Activated CD4-positive, alpha-beta T cell treated with anti-CD3 and anti-CD28 coated beads, Interleukin-2, amount 50 U/mL, for 16 hours (primary cell): ENCODE results near the gene ANKFY1.
"Not testable (repeated sequence)": the region's sequence is repeated elsewhere in the genome, so short reads cannot be mapped to it uniquely, and the experiment has no call there.

Experiments
- DNase-seq: peaks from one replicate; pipeline ENCODE4 v3.0.0-alpha.2; 2020

ANKFY1 gene

GRCh38 chr17:4150096-4150495 is 113.7 kb downstream of the ANKFY1 start:
- DNase-seq: no peak

DNA sequence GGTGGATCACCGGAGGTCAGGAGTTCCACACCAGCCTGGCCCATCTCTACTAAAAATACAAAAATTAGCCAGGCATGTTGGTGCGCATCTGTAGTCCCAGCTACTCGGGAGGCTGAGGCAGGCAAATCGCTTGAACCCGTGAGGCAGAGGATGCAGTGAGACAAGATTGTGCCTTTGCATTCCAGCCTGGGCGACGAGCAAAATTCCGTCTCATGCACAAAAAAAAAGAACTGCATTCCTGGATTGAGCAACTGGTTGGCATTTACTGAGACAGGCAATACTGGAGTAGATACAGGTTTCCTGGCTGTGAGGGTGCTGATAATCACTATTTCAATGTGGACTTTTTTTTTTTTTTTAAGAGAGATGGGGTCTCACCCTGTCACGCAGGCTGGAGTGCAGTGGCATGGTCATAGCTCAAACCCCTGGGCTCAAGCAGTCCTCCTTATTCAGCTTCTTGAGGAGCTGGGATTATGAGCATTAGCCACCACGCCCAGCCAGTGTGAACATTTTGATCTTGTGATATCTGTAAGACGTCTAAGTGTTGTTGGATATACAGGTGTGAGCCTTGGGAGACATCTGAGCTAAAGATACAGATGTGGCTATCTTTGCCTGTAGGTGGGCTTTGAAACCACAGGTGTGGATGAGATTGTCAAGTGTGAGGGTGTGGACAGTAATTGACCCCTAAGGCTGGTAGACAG is 115.0 kb downstream of the ANKFY1 start:
- DNase-seq: no peak

DNA sequence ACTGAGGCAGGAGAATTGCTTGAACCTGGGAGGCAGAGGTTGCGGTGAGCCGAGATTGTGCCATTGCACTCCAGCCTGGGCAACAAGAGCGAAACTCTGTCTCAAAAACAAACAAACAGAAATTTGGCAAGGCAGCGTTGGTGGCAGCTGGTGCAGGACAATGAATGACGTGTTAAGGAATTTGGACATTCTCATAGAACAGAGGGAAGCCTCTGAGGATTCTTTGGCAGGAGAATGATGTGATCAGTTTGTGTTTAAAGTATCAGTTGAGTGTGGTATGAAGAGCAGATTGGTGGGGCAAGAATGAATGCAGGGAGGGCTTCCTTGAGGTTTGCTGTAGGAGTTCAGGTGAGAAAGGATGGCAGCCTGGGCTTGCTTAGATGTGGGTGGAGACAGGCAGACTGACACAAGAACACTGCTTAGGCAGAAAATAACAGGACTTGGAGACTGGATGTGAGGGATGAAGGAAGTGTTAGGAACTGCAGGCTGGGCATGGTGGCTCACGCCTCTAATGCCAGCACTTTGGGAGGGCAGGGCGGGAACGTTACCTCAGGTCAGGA is 115.9 kb downstream of the ANKFY1 start:
- DNase-seq: no peak

DNA sequence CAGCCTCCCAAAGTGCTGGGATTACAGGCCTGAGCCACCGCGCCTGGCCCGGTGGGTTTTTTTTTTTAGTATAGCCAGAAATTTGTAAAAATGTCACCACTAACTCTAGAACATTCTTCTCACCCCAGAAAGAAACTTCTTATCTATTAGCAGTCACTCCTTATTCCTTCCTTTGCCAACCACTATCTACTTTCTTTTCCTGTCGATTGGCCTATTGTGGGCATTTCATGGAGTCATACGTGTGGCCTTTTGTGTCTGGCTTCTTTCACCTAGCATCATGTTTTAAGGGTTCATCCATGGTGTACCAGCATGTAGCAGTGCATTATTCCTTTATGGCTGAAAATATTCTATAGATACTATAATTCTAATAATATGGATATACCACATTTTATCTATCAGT is 117.1 kb downstream of the ANKFY1 start:
- DNase-seq: no peak

DNA sequence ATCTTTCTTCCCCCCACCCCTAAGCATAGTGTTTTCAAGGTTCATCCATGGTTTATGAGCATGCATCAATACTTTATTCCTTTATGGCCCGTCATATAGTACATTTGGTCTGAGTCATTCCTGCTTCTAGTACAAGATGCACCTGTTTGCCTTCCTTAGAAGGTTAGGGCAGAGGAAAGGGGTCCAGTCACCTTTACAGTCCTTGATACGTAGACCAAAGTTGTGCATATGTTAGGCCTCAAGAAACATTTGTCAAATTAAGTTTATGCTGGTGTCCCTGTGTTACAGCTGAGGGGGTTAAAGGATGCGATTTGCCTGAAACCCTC is 119.4 kb downstream of the ANKFY1 start:
- DNase-seq: peak; percentile 31

DNA sequence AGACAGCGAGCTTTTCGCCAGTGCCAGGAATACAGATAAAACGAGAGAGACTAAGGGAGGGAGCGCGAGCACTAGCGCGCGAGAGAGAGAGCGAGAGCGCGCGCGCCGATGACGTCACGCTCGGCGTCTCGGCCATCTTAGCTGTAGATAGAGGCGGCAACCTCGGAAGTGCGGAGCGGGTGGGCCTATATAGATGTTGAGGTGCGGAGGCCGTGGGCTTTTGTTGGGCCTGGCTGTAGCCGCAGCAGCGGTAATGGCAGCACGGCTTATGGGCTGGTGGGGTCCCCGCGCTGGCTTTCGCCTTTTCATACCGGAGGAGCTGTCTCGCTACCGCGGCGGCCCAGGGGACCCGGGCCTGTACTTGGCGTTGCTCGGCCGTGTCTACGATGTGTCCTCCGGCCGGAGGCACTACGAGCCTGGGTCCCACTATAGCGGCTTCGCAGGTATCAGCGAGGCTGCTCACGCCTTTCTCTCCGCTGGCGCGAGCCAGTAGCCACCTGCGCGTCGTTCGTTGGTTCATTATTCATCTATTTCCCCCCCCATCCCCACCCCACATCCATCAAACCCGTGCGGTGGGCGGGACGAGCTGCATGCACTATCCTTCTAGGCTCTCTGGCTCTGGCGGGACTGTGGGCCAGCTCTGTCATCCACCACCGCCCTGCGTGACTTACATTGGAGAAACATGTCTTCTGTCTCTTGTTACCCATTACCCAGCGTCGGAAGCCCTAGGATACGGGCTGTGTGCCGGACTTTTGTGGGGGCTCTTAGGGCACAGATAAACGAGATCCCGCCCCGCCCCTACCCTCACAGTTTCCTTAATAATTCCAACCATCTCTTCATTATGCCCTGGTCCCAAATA is 120.0 kb downstream of the ANKFY1 start:
- peak; percentile 90 for DNase-seq

DNA sequence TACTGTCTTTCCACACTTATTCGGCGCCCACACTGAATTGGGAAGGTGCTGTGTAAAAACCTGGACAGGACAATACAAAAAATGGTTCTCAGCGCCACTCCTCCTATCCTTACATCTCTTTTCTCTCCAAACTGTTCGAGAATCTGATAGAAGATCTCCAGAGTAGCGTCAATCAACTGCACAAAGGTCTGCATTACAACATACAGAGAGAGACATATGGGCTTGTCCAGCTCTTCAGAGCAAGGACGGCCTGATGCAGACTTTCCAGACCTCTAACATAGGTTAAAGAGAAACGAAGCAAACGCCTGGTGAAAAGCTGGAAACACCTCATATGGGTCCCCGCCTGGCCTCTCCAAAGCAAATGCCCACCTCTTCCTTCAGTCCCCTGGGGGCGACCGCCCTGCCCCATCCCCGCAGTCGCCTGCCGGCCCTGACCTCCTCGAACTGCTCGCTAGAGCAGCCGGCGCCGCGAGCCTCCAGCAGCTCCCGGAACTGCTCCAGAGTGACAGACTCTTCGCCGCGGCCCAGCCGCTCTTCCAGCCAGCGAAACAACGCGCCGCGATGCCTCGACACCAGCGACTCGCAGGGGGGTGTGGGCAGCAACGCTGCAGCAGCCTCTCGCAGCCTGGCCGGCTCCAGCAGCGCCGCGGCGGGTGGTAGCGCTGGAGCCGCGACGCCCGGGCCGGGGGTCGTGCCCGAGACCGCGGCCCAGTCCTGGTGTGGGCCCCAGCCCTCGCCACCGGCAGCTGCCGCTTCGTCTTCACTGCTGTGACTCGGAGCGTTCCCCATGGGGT is 121.5 kb downstream of the ANKFY1 start:
- peak; percentile 16 for DNase-seq

- no peak for DNase-seq
Observed at GRCh38 chr17:4140125-4140524, 123.7 kb downstream of the ANKFY1 start.

DNA sequence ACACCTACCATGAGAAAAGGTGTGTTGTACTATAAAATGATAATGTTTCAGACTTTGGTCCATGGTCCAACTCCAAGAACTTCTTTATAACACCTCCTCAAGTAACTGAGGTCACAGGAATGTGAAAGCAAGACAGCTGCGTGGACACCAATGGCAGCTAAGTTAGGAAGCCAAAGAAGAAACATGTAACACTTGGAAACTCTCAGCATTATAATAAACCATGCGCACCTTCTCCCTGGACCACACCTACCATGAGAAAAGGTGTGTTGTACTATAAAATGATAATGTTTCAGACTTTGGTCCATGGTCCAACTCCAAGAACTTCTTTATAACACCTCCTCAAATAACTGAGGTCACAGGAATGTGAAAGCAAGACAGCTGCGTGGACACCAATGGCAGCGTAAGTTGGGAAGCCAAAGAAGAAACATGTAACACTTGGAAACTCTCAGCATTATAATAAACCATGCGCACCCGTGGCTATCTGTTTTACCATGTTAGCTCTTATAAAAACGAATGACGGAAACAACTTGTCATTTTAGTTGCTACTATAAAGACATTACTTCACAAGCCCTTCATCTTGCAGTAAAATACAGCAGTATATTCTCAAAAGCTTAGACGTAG is 124.8 kb downstream of the ANKFY1 start:
- DNase-seq: not testable (repeated sequence)

- no peak for DNase-seq
Observed at GRCh38 chr17:4136373-4136772, 127.4 kb downstream of the ANKFY1 start.

GRCh38 chr17:4135489-4135888 is 128.3 kb downstream of the ANKFY1 start:
- no peak for DNase-seq

DNA sequence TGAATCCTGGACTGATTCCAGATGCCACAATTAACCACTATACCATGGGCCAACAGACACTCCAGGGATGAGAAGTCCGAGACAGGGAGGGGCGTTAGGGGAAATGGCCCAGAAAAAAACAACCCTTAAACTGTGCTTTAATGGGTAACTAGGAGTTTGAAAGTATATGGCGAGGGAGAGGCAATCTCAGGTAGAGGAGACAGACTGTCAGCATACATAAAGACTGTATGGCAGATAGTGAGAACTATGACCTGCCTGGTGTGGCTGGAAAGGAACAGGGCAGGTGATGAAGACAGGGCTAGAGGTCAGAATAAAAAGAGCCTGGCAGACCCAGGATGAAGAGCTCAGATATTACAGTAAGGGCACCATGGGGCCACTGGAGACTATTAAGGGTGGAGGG is 129.1 kb downstream of the ANKFY1 start:
- DNase-seq: no peak

DNA sequence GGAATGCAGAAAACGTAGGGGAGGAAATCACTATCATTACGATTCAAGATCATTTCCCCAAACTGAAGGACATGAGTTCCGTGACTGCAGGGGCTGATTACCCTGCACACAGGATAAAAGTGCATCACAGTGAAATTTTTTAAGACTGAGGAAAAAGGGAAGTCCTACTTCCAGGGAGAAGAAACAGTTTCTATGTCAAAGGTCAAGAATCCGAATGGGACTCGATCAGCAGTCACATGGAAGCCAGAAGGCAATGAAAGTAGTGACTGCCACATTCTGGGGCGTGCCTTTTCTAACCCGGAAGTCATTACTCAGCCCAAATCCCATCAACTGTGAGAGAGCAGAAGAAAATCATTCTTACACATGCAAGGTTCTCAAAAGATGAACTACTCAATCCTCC is 133.1 kb downstream of the ANKFY1 start:
- DNase-seq: no peak

DNA sequence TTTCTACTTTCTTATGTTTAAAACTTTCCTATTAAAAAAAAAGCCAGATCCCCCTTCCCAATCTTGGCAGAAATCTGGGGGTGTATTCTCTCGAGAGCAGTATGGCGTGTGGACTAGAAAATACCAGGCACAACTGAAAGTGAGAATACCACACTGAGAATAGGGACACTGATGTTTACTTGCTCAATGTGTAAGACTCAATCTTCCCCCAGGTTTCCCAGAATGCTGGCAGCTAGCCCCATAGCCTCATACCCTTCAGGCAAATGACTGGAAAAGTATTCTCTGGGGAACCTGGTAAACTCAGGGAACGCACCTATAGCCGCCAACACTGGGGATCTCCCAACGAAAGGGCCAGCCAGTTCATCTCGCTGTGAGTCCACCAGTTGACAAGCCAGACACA is 136.2 kb downstream of the ANKFY1 start:
- no peak for DNase-seq

DNA sequence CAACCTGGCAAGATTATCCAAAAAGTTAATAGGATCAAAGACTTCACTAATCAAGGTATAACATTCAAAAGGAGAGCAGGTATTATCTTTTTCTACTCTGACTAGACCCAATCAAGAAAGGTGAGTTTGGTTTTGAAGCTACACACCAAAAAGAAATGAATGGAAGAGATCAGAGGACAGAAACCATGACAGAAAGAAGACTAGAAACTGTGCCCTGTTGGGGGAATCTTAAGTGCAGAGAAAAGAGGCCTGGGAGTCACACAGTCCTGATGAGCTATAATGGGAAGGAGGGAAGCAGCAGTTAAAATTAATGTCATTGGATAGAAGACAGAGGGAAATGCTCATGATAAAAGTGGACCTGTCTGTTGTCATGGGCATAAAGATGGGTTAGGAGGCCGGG is 138.2 kb downstream of the ANKFY1 start:
- DNase-seq: no peak

GRCh38 chr17:4124999-4125398 is 138.8 kb downstream of the ANKFY1 start:
- no peak for DNase-seq

DNA sequence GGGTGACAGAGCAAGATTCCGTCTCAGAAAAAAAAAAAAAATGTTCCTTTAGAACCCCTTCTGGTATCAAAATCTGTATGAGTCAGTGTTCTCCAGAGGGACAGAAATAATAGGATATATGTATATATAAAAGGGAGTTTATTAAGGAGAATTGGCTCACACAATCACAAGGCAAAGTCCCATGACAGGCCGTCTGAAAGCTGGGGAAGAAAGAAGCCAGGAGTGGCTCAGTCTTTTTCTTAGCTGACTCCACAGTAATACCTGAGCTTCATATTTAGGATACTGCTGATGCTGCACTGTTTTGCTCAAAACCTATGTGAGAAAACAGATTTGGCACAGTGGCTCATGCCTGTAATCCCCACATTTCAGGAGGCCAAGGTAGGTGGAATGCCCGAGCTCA is 143.4 kb downstream of the ANKFY1 start:
- DNase-seq: no peak

- DNase-seq: no peak
Observed at GRCh38 chr17:4119299-4119698, 144.5 kb downstream of the ANKFY1 start.

GRCh38 chr17:4118015-4118743 is 145.6 kb downstream of the ANKFY1 start:
- no peak for DNase-seq

DNA sequence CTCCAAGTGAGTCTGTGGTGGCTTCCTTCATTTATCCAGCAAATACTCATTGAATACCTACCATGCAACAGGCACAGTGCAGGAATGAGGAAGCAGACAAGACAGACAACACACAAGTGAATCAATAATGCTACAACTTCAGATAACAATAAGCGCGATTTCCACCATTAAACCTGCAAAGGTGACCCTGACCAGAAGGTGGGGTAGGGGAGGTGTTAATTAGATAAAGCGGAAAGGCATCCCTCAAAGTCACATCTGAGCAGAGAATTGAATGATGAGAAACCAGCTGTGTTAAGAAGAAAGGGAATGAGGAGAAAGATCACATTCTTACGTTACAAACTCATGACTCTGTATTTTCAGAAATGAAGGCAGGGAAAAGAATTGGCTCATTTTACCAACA is 147.3 kb downstream of the ANKFY1 start:
- DNase-seq: no peak
